Heart left ventricle (tissue), 16 donors: ENCODE measurements around the gene STX11. TPM values are rescaled to one million over a fixed set of nuclear protein-coding genes. Genes with fewer than 3 reads are reported as not detected.

Experiments used
- ATAC-seq, 4 donors: fragments of 200-7000 bp; cut with Tn5 transposase; one replicate each; pipeline ENCODE4 v1.9.1; 2020 to 2022; ENCODE audit warnings: moderate library complexity in 4 of 4, mild to moderate bottlenecking in 3 of 4, moderate number of reproducible peaks in 1 of 4
- DNase-seq, 5 donors: peaks; one replicate each; pipeline ENCODE4 v3.0.0-alpha.2; 2020
- H3K27ac ChIP-seq, 12 donors: fragments of 200-600 bp; sonication (generic) in 4 of 12; one replicate each; pipeline versions ENCODE4 v1.5.0 to v1.8.0; 2016 to 2022; ENCODE audit warnings: mild to moderate bottlenecking in 2 of 12
- H3K27me3 ChIP-seq, 9 donors: fragments of 200-600 bp; sonication (generic) in 2 of 9; one replicate each; pipeline versions ENCODE4 v1.5.1 to v1.8.0; 2016 to 2022; ENCODE audit warnings: mild to moderate bottlenecking in 3 of 9
- H3K36me3 ChIP-seq, 9 donors: fragments of 200-600 bp; sonication (generic) in 2 of 9; one replicate each; pipeline versions ENCODE4 v1.5.0 to v1.8.0; 2018 to 2022; ENCODE audit warnings: mild to moderate bottlenecking in 2 of 9
- H3K4me1 ChIP-seq, 12 donors: fragments of 200-600 bp; sonication (generic) in 4 of 12; one replicate each; pipeline versions ENCODE4 v1.5.0 to v1.8.0; 2016 to 2022; ENCODE audit warnings: mild to moderate bottlenecking in 3 of 12
- H3K4me3 ChIP-seq, 12 donors: fragments of 200-600 bp; sonication (generic) in 4 of 12; one replicate each; pipeline versions ENCODE4 v1.5.0 to v1.8.0; 2017 to 2022; ENCODE audit warnings: mild to moderate bottlenecking in 9 of 12, moderate library complexity in 4 of 12
- H3K9me3 ChIP-seq, 12 donors: fragments of 200-600 bp; sonication (generic) in 4 of 12; one replicate each; pipeline versions ENCODE4 v1.5.0 to v1.8.0; 2016 to 2022; ENCODE audit warnings: mild to moderate bottlenecking in 1 of 12
- POLR2A ChIP-seq, 2 donors: fragments of 450-650 bp; IDR thresholded peaks; one replicate each; pipeline ENCODE4 v1.6.1; 2017; ENCODE audit warnings: antibody characterized with exemption in 2 of 2, mild to moderate bottlenecking in 2 of 2, moderate library complexity in 2 of 2
- WGBS, 4 donors: extraction: QIAGEN DNeasy Blood & Tissue Kit in 2 of 4; methylation state at CpG; one replicate each; pipeline versions ENCODE4 v1.1.5 to v1.1.7; 2013 to 2018; 5-methylcytosine and 5-hydroxymethylcytosine counted together
- intact Hi-C, 10 donors: fragments of 100-400 bp; cut with DNase I; formaldehyde crosslinking; loops; one replicate each; pipeline versions ENCODE4 v1.11.1 to v1.14.2; 2022
- polyA plus RNA-seq, 2 donors: library from polyadenylated mRNA; stranded (reverse); fragments of 200-250 nt; gene quantifications; one replicate each; pipeline ENCODE4 v1.2.3, GENCODE V29; 2013
- total RNA-seq, 9 donors: library from RNA; depleted of rRNA in 2 of 9; stranded (reverse); fragments of >200 nt in 2 of 9; fragmentation: NEBNext Ultra II Directional in 3 of 9; extraction: Animal tissue kit (Norgen Biotek cat#: 25700) in 3 of 9; gene quantifications; one replicate each; pipeline versions ENCODE4 v1.1.0 to v1.2.4, GENCODE V29; 2016 to 2023
- TF ChIP-seq, protein P1 (sequence below), 12 donors: fragments of 200-600 bp; sonication (generic) in 4 of 12; IDR thresholded peaks; one replicate each; pipeline versions ENCODE4 v1.5.0 to v1.8.0; 2018 to 2022; ENCODE audit warnings: antibody characterized with exemption in 12 of 12, mild to moderate bottlenecking in 5 of 12
- donor health status: ischemic (EF 13 %, LVEDD 7.1; RV severe dilation, severe dysfunction).
- donor health status: healthy with polysubstance abuse.
- donor health status: DM: no; HTN: yes; CAD: no.
- donor health status: DM: no; HTN: no; CAD: no.
- donor health status: ischemic (EF 25% LVEDD 6.9; RV normal size, moderate dysfunction).
- donor health status: ischemic (EF 25% LVEDD 5.7; RV mildly dilated, moderate dysfunction).
- donor health status: healthy.
- donor health status: DM: yes; HTN: yes; CAD: no.
- donor health status: ischemic (EF 35%, LVEDD 5.7; RV mildly dilated, moderate dysfunction).
- donor health status: nonischemic (EF 11% LVEDD 7.7; RV severe dilation, severe dysfunction).
- donor health status: DM: yes; HTN: yes; CAD: no.
- donor health status: PGD.
- donor health status: ischemic (EF 29% LVEDD 5.4; RV normal size, mild dysfunction).
- donor health status: nonischemic (EF 23%, LVEDD 6.1; RV moderate dilation, normal function).

The STX11 gene
- total and polyA plus RNA-seq, 11 donors = 4.7 to 21.0 (median 9.0) TPM

DNA sequence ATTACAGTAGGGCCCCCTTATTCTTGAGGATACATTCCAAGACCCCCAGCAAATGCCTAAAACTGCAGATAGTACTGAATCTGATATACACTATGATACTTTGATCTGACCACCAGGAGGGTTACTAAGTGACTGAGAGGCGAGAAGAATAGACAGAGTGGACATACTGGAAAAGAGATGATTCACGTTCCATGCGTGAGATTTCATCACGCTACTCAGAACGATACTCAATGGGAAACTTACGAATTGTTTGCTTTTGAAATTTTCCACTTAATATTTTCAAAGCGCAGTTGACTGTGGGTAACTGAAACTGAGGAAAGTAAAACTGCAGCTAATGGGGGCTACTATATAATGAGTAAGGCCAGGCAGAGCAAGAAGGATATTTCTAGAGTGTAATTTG lies 60.8 kb downstream of the STX11 start:
- 89 to 95% (median 94%) methylated on average over 7 of the region's 7 CpGs for WGBS, 4 donors
- Histone ChIP-seq H3K9me3 (peaks cover 0 to 6% (median 0%) of the 10 kb centered on the region in 12 donors), H3K4me3 (no peak overlapping the region), H3K27ac (no peak overlapping the region), H3K36me3 (no peaks in the 10 kb centered on the region), H3K4me1 (peaks cover 0 to 12% (median 9%) of the 10 kb centered on the region in 12 donors), H3K27me3 (no peaks in the 10 kb centered on the region)
- DNase-seq = no peak
- no peak for ATAC-seq
- no peak for TF ChIP-seq POLR2A (IDR thresholded peaks at IDR 0.05)
- TF ChIP-seq, protein P1, sequence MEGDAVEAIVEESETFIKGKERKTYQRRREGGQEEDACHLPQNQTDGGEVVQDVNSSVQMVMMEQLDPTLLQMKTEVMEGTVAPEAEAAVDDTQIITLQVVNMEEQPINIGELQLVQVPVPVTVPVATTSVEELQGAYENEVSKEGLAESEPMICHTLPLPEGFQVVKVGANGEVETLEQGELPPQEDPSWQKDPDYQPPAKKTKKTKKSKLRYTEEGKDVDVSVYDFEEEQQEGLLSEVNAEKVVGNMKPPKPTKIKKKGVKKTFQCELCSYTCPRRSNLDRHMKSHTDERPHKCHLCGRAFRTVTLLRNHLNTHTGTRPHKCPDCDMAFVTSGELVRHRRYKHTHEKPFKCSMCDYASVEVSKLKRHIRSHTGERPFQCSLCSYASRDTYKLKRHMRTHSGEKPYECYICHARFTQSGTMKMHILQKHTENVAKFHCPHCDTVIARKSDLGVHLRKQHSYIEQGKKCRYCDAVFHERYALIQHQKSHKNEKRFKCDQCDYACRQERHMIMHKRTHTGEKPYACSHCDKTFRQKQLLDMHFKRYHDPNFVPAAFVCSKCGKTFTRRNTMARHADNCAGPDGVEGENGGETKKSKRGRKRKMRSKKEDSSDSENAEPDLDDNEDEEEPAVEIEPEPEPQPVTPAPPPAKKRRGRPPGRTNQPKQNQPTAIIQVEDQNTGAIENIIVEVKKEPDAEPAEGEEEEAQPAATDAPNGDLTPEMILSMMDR (IDR thresholded peaks at IDR 0.05) = no peak
- intact Hi-C loops = loop anchor here in 2 of 10 donors (10.0 kb wide), 1 partner anchor 274 kb away; no protein-coding TSS in a partner anchor

DNA sequence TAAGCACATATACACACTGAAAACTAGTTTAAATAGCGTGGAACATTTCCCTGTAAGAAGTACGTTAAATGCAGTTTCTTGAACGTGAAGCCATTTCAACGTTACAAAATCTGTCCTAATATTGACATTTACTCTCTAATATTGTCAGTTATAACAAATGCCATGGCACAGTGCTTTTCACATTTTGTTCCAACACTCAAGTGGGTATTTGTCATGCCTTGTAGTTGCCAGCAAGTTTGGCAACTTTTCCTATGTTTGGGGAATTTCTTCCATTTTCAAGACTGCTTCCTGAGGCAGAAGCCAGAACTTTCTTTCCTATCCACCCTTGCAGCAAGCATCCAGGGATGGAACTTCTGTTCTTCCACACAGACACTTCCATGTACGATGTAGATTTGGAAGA lies 63.0 kb downstream of the STX11 start:
- intact Hi-C loops = loop anchor here in 2 of 10 donors (10.0 kb wide), 1 partner anchor 271 kb away; no protein-coding TSS in a partner anchor
- H3K27me3 ChIP-seq = no peaks in the 10 kb centered on the region
- H3K4me1 ChIP-seq = peaks cover 0 to 25% (median 13%) of the 10 kb centered on the region in 12 donors
- no peak for TF ChIP-seq POLR2A (IDR thresholded peaks at IDR 0.05)
- TF ChIP-seq, protein P1 (IDR thresholded peaks at IDR 0.05) = no peak
- no peak for ATAC-seq
- no peak for DNase-seq
- H3K9me3 ChIP-seq = peaks cover 0 to 6% (median 0%) of the 10 kb centered on the region in 12 donors
- no peaks in the 10 kb centered on the region for H3K36me3 ChIP-seq
- WGBS, 4 donors = 95 to 96% (median 96%) methylated on average over 5 of the region's 5 CpGs
- H3K27ac ChIP-seq = no peak overlapping the region
- H3K4me3 ChIP-seq = no peak overlapping the region

DNA sequence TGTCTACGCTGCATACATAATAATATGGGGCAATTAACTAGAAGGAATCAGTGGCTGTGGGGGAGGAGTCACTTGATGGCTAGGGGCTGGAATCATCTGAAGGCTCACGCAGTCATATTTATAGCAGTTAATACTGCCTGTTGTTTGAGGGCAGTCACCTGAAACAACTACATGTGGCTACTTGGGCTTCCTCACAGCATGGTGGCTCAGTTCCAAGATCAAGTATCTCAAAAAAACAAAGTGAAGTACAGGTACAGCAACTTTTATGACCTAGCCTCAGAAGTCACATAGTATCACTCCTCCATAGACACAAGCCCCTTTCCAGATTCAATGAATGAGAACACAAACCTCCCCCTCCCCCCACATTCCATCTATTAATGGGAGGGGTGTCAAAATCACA lies 63.7 kb downstream of the STX11 start:
- Histone ChIP-seq H3K4me3 (no peak overlapping the region), H3K36me3 (no peaks in the 10 kb centered on the region), H3K4me1 (peaks cover 0 to 25% (median 13%) of the 10 kb centered on the region in 12 donors), H3K9me3 (peaks cover 0 to 6% (median 0%) of the 10 kb centered on the region in 12 donors), H3K27me3 (no peaks in the 10 kb centered on the region), H3K27ac (no peak overlapping the region)
- ATAC-seq (no peak), DNase-seq (no peak)
- WGBS, 4 donors = 98 to 100% (median 99%) methylated on average over 2 of the region's 2 CpGs
- intact Hi-C loops = loop anchor here in 3 of 10 donors (2.0 to 10.0 kb wide), 2 partner anchors 63 to 271 kb away; partner anchors contain the start of gene STX11 (in 1 of the 3)
- TF ChIP-seq, protein P1 (IDR thresholded peaks at IDR 0.05) = no peak
- TF ChIP-seq POLR2A (IDR thresholded peaks at IDR 0.05) = no peak

DNA sequence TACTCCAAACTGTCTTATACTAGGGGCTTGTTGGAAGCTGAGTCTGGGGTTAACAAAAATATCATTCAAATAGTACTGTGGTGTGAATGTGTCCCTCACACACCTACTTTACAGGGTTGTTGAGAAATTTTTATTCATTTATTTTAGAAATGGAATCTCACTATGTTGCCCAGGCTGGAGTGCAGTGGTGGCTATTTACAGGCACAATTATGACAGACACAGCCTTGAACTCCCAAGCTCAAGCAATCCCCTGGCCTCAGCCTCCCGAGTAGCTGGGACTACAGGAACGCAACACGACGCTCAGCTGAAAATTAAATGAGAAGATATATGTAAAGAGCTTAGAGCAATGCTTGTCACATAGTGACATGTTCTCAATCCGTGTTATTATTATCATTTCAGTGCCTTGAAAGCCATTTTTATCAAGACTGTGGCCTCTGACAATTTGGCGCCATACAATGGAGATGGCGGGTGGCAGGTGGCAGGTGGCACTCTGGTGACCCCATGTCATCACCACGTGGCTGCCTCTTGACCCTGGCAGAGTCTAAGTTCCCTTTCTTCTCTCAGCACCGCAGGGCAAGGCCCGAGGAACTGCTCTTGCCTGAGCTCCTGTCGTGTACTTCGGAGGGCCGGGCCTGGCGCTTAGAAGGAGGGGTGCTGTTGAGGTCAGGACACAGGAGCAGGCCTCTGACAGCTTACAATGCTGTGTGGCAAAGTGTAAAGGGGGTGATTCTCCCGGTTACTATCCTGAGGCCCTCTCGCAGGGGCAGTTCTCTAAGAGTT lies 64.5 kb downstream of the STX11 start:
- no peak for ATAC-seq
- no peak for TF ChIP-seq POLR2A (IDR thresholded peaks at IDR 0.05)
- TF ChIP-seq, protein P1 (IDR thresholded peaks at IDR 0.05) = no peak
- intact Hi-C loops = loop anchor here in 9 of 10 donors (2.0 to 10.0 kb wide), 10 partner anchors 47 to 270 kb away; partner anchors contain the start of genes STX11 (in 2 of the 9) and UTRN (in 1 of the 9)

More for the DNA sequence above, 64.5 kb downstream of the STX11 start:
- Histone ChIP-seq H3K36me3 (no peaks in the 10 kb centered on the region), H3K9me3 (peaks cover 0 to 6% (median 0%) of the 10 kb centered on the region in 12 donors), H3K4me1 (peaks cover 0 to 25% (median 13%) of the 10 kb centered on the region in 12 donors), H3K4me3 (peak overlapping the region in 9 of 12 donors; percentile 64 to 82 (median 72)), H3K27me3 (no peaks in the 10 kb centered on the region), H3K27ac (peak overlapping the region; percentile 92 to 100 (median 96))
- WGBS, 4 donors = 88 to 92% (median 90%) methylated on average over 16 of the region's 16 CpGs
- DNase-seq = peak in 3 of 5 donors; percentile 23 to 62 (median 29)
